Skeletal muscle cell (primary cell): ENCODE results near the gene LRP2.
"Not testable (repeated sequence)": the region's sequence is repeated elsewhere in the genome, so short reads cannot be mapped to it uniquely, and the experiment has no call there.

Experiments
- DNase-seq: peaks from one replicate; pipeline ENCODE4 v3.0.0-alpha.2; 2010; ENCODE audit warnings: low read depth
- H3K4me3 ChIP-seq: 2 replicates; pipeline ENCODE4 v1.5.1; 2011; ENCODE audit warnings: low read depth, mild to moderate bottlenecking, control low read depth, low read length, moderate library complexity

The LRP2 gene

DNA sequence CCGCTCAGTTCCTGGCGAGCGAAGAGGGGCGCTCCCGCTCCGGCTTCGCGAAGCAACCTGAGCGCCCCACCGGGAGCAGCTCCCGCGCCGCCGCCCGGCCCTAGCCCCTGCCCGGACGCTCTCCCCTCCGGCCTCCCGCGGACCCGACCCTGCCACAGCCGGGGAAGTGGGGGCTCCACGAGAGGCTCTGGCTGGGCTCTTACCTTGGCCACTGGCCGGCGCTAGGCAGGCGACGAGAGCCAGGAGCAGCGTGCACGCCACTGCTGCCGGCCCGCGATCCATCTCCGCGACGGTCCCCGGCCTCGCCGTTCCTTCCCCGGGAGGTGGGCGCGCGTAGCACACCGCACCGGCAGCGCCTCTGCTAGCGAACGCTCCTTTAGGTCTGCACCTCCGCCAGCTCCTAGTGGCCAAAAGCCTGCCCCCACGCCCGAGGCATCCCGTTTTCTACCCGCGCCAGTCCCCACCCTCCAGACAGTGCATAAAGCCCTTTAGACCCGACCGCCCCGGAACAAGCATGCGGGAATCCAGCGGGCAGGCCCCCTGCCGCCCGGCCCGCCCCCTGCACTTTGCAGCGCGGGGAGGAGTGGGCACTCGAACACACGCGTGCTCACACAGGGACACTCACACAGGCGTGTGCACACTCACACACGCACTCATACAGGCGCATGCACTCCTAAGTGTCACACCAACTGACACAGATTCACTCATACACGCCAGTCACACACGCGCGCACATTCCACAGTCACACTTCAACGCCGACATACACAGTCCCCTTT is at the start of gene LRP2:
Gene LRP2 (minus strand): TSS at position 417 of the 776 bp plus-strand sequence. CDS start 135 bp downstream, at position 282.
- peak within 1 kb of the TSS; percentile 33 for H3K4me3 ChIP-seq

DNA sequence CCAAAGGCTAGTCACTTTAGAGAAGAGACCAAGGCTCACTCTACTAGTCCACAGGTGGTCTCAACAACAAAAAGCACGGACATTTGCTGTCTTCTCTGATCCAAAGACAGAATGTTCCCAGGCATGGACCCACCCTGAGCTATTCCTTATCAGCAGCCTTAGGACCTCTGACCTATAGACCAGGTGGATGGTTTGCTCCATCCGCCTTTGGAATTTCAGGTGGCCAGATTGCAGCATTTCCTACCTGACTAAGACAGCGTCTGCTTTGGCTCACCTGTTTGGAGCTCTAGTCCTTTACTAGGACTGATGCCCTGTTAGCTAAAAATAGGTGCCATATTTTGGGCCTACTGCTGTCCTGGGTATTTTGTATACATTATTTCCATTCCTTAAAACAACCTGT is 44.6 kb upstream of the LRP2 start:
- H3K4me3 ChIP-seq, result no peak overlapping the region
- no peak for DNase-seq

More for the DNA sequence above, at the start of gene LRP2:
- no peak for DNase-seq

DNA sequence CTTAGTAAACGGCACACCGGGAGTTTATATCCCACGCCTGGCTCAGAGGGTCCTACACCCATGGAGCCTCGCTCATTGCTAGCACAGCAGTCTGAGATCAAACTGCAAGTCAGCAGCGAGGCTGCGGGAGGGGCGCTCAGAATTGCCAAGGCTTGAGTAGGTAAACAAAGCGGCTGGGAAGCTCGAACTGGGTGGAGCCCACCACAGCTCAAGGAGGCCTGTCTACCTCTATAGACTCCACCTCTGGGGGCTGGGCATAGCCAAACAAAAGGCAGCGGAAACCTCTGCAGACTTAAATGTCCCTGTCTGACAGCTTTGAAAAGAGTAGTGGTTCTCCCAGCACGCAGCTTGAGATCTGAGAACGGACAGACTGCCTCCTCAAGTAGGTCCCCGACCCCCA is 37.2 kb upstream of the LRP2 start:
- DNase-seq, H3K4me3 ChIP-seq: not testable (repeated sequence)

DNA sequence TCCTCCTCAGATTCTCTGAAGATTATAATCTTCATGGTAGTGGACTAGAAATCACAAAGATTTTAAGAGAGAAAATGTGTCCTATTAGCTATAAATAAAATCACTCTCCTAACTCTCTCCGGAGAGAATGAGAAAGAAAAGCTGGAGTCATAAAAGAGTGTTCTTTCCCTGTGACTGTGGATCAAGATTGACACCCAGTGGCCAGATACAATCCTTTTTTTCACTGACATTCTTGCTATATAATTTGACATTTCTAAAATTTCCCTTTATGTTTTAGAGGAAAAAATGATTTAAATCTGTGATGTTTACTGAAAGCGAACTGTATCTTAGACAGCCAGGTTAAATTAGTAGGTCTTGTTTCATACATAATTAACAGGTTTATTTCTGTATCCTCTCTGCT is 35.4 kb upstream of the LRP2 start:
- DNase-seq, result no peak

GRCh38 chr2:169395821-169396374 is 33.6 kb upstream of the LRP2 start:
- no peak overlapping the region for H3K4me3 ChIP-seq
- no peak for DNase-seq

More for the DNA sequence above, 35.4 kb upstream of the LRP2 start:
- H3K4me3 ChIP-seq, result no peak overlapping the region

DNA sequence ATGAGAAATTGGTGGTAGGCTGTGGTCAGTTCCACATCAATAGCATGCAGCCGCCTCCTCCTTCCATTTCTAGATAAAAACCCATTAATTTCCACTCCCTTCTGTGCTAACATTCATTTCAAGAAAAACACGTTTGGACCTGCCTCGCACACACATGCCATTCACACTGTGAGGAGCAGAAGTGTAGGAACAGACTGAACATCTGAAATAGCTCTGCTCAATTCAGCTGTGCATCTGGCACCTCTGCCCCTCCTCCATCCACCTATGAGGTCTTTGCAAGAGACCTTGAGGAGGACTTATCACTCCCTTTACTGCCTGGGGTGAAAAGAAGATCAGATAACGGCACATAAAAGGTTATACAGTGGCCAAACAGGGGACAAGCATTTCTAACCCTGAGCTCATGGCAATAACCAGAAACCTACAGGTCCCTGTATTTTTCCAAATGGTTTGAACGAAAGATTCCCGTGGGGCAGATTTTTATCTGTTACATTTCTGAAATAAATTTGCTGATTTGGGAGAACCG is 30.8 kb upstream of the LRP2 start:
- no peak for DNase-seq
- no peak overlapping the region for H3K4me3 ChIP-seq

DNA sequence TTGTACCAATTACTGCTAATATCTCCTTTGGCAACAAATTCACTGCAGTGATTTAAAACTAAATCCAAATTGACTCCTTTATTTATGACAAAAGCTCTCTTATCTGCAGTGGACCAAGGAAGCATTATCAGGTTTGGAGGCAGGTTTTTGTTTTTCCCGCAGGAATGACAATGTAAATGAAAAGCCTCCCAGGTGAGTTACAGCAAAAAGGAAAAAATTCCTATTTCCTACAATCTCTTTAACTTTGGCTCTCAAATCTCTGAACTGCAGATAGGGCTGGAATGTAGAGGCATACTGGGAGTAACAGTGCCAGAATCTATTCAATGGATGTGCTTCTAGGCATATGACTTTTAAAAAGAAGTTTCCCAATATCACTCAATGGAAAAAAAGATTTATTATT is 28.9 kb upstream of the LRP2 start:
- no peak for DNase-seq

GRCh38 chr2:169388161-169388560 is 25.8 kb upstream of the LRP2 start:
- H3K4me3 ChIP-seq, result no peak overlapping the region
- no peak for DNase-seq

More for the DNA sequence above, 28.9 kb upstream of the LRP2 start:
- no peak overlapping the region for H3K4me3 ChIP-seq

- no peak overlapping the region for H3K4me3 ChIP-seq
- DNase-seq, result no peak
These were observed 24.4 kb upstream of the LRP2 start for GRCh38 chr2:169386722-169387121.

- DNase-seq, result no peak
- H3K4me3 ChIP-seq, result no peak overlapping the region
These were observed 22.5 kb upstream of the LRP2 start for GRCh38 chr2:169384816-169385215.

DNA sequence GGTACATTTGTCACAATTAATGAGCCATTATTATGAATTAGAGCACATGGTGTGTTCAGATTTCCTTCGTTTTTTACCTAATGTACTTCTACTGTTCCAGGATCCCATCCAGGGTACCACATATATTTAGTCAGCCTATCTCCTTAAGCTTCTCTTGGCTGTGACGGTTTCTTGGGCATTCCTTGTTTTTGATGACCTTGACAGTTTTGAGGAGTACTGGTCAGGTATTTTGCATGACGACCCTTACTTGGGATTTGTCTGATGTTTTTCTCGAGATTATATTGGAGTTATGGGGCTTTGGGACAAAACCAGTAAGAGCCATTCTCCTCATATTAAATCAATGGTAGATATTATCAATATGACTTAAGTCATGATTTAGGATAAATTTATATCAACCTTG is 10.2 kb upstream of the LRP2 start:
- H3K4me3 ChIP-seq, result no peak overlapping the region
- DNase-seq, result no peak

GRCh38 chr2:169366066-169366465 is 3.7 kb upstream of the LRP2 start:
- DNase-seq, result no peak
- H3K4me3 ChIP-seq, result no peak overlapping the region

- peak overlapping the region; percentile 49 for H3K4me3 ChIP-seq
- no peak for DNase-seq
These were observed 2.7 kb upstream of the LRP2 start for GRCh38 chr2:169365029-169365480.

GRCh38 chr2:169363560-169364150 is 1.3 kb upstream of the LRP2 start:
- peak overlapping the region; percentile 49 for H3K4me3 ChIP-seq
- DNase-seq, result no peak

GRCh38 chr2:169362894-169363559 is 693 bp upstream of the LRP2 start:
- DNase-seq, result no peak
- peak overlapping the region; percentile 33 for H3K4me3 ChIP-seq

DNA sequence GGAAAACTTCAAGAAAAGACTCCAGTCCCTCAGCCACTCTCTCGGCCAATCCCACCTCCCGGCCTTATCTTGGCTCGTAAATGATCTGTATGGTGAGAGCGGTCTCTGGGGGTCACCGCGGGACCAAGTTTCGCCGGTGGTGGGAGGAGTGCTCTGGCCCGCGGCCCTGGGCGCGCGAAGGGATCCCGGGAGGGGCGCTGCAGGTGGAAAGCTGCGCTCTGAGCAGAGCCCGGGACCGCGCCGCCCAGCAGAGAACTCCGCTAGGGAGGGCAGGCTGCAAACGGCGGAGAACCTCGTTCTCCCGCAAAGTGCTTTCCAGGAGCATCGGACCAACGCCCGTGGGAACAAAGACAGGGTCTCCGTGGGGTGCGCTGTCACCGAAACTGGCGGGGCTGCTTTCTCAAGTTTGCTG is 622 bp downstream of the LRP2 start:
- DNase-seq, result no peak
- H3K4me3 ChIP-seq, result peak overlapping the region; percentile 33

DNA sequence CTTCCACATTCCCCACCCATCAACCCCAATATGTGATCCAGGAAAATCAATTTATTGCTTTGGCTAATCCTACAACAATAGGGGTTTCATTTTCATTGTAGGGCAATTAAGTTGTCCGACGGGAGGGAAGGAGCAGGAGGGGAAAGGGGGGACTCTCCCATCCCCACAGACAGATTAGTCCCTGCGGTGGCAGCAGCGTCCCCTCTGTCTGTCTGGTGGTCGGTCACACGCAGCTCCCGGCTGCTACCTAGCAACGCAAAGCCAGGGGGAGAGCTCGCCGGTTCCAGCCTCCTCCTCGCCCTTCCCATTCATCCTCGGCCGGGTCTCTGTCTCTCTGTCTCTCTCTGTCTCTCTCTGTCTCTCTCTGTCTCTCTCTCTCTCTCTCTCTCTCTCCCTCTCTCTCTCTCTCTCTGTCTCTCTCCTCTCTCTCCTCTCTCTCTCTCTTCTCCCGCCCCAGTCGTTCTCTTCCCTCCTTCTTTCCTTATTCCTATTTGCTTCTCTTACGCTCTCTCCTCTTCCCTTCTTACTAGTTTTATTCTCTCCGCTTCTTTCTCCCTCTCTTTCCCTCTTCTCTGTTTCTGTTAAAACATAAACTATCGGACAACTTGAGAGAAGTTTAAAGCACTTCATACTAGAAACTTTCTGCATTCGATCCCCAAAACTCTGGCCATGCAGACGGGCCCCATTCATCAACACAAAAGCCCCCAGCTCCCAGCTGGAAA is 1.2 kb downstream of the LRP2 start:
- H3K4me3 ChIP-seq, result peak overlapping the region; percentile 33
- DNase-seq, result no peak

- DNase-seq, result no peak
- H3K4me3 ChIP-seq, result no peak overlapping the region
These were observed 4.3 kb downstream of the LRP2 start for GRCh38 chr2:169358016-169358415.

- DNase-seq, result no peak
- no peak overlapping the region for H3K4me3 ChIP-seq
These were observed 8.1 kb downstream of the LRP2 start for GRCh38 chr2:169354244-169354643.
